GM18517 (cell line): ENCODE data around the gene NELL1.
A peak's percentile ranks its signal among the peaks of the same experiment; 100 is the strongest.

Experiments
- ATAC-seq: cut with Tn5 transposase; IDR thresholded peaks from one replicate; pipeline ENCODE4 v1.9.1; 2021; ENCODE audit warnings: mild to moderate bottlenecking, moderate library complexity; ENCODE audit not compliant: unreplicated experiment

NELL1 gene

GRCh38 chr11:20668844-20669819 is at the start of gene NELL1:
Gene NELL1, plus strand, starts transcription at chr11:20669586.
- no peak for ATAC-seq

GRCh38 chr11:20620988-20621387 is 48.4 kb upstream of the NELL1 start:
- ATAC-seq, result no peak

GRCh38 chr11:20621679-20622078 is 47.7 kb upstream of the NELL1 start:
- ATAC-seq, result no peak

GRCh38 chr11:20623252-20623651 is 46.1 kb upstream of the NELL1 start:
- no peak for ATAC-seq

- no peak for ATAC-seq
These were observed 43.1 kb upstream of the NELL1 start for GRCh38 chr11:20626279-20626678.

GRCh38 chr11:20627026-20627425 is 42.4 kb upstream of the NELL1 start:
- ATAC-seq, result no peak

GRCh38 chr11:20627701-20628100 is 41.7 kb upstream of the NELL1 start:
- ATAC-seq, result no peak

GRCh38 chr11:20631519-20632168 is 37.7 kb upstream of the NELL1 start:
- no peak for ATAC-seq

- no peak for ATAC-seq
These were observed 37.2 kb upstream of the NELL1 start for GRCh38 chr11:20632169-20632532.

- no peak for ATAC-seq
These were observed 35.3 kb upstream of the NELL1 start for GRCh38 chr11:20634044-20634443.

GRCh38 chr11:20634781-20635180 is 34.6 kb upstream of the NELL1 start:
- no peak for ATAC-seq

GRCh38 chr11:20638074-20638473 is 31.3 kb upstream of the NELL1 start:
- ATAC-seq, result no peak

GRCh38 chr11:20639688-20640087 is 29.7 kb upstream of the NELL1 start:
- ATAC-seq, result no peak

GRCh38 chr11:20640401-20640800 is 29.0 kb upstream of the NELL1 start:
- no peak for ATAC-seq

GRCh38 chr11:20644360-20644759 is 25.0 kb upstream of the NELL1 start:
- ATAC-seq, result no peak

- ATAC-seq, result peak; percentile 74
These were observed 21.3 kb upstream of the NELL1 start for GRCh38 chr11:20647976-20648565.

GRCh38 chr11:20652150-20652806 is 17.1 kb upstream of the NELL1 start:
- ATAC-seq, result no peak

GRCh38 chr11:20654038-20654437 is 15.3 kb upstream of the NELL1 start:
- ATAC-seq, result no peak

GRCh38 chr11:20656901-20657300 is 12.5 kb upstream of the NELL1 start:
- no peak for ATAC-seq

GRCh38 chr11:20658135-20658534 is 11.3 kb upstream of the NELL1 start:
- ATAC-seq, result no peak

- ATAC-seq, result no peak
These were observed 7.9 kb upstream of the NELL1 start for GRCh38 chr11:20661445-20661844.
